ENCODE results near the gene ZNF488.

- TF ChIP-seq CTCF (IDR thresholded peaks at IDR 0.05) (no peak), POLR2A (IDR thresholded peaks at IDR 0.05) (no peak), POLR2AphosphoS5 (IDR thresholded peaks at IDR 0.05) (no peak), EP300 (IDR thresholded peaks at IDR 0.05) (no peak)
These were observed 58.5 kb downstream of the ZNF488 start for GRCh38 chr10:47325303-47326291.

Measured in suprapubic skin (tissue), 4 donors.